HG03571 (cell line): Measurements from ENCODE around the gene DENND1B.
"Not testable (repeated sequence)": the region's sequence is repeated elsewhere in the genome, so short reads cannot be mapped to it uniquely, and the experiment has no call there.

Source experiments
- ATAC-seq: cut with Tn5 transposase; IDR thresholded peaks from one replicate; pipeline ENCODE4 v1.9.1; 2021; ENCODE audit not compliant: unreplicated experiment

The DENND1B gene

DNA sequence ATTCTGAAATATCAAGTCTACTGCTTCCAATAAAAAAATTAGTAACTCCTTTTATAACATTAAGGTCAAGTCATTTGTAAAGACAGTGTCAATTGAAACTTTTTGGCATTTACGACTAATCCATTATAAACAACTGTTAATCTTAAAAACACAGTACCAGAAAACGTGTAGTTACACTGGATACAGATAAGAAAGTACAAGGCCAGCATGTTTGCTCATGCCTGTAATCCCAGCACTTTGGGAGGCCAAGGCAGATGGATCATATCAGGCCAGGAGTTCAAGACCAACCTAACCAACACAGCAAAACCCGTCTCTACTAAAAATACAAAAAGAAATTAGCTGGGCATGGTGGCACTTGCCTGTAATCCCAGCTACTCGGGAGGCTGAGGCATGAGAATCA, 29.4 kb downstream of the DENND1B start:
- no peak for ATAC-seq

DNA sequence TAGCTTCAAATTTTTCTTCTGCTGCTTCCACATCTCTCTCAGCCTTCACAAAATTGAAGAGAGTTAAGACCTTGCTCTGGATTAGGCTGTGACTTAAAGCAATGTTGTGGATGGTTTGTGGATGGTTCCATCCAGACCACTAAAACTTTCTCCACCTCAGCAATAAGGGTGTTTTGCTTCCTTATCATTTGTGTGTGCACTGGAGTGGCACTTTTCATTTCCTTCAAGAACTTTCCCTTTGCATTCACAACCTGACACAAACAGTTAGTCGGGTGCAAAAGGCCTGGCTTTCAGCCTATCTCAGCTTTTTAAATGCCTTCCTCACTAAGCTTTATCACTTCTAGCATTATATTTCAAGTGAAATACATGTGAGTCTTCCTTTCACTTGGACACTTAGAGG, 30.3 kb downstream of the DENND1B start:
- ATAC-seq, result no peak

DNA sequence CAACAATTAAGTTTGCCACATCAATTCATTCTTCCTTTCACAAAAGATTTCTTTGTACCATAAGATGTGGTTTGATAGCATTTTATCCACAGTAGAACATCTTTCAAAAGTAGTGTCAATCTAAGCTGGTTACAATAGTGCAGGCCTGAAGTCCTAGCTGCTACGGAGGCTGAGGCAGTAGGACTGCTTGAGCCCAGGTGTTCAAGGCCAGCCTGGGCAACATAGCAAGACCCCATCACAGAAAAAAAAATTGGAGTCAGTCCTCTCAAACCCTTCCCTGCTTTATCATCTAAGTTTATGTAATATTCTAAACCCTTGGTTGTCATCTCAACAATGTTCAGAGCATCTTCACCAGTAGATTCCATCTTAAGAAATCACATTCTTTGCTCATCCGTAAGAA, 31.7 kb downstream of the DENND1B start:
- no peak for ATAC-seq

DNA sequence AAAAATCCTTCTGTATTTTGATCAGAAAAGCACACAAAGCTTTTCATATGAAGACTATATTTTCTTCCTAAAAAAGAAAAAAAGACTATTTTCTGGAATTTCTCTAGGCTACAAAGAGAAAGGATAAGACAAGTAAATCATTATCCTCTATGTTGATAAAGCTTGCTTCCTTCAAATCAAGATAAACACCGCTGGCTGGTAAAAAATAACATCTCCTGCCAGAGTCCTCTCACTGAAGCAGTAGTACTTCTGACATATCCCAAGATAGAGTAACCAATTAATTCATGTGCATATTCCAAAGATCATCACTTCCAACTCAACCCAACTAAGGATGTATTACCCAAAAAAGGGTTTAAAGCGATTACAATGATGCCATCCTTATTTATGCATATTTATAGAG, 34.3 kb downstream of the DENND1B start:
- no peak for ATAC-seq

DNA sequence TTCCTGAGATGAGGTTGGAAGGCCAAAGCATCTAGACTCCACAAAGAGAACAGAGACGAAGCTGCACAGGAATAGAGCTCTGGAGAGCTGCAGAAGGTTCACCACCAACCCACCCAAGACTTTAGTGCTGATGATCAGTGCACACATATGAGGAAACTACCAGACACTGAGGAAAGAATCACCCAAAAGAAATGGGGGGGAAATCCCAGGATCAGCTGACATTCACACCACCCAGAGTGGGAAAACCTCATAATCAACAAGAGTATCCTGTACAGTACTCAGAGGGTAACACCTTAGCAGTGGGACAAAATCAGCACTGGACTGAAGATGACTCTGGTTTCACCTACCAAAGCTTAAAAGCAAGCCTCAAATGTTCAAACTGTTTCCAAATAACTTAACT, 36.4 kb downstream of the DENND1B start:
- no peak for ATAC-seq

DNA sequence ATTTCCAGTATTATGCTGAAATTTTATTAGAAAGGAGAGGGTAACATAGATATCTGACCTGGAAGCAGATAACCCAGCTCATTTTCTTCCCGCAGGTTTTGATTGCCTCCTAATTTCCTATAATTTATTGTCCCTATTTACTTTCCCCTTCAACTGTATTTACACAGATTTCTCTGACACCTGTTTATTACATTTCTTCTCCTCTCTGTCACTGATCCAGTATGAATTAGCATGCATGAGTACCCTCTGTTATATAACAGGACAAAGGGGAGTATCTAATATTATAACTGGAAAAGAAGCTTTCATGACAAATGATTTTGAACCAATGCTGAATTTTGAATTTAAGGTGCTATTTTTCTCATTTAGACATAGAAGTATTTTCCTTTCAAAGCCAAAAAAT, 37.4 kb downstream of the DENND1B start:
- ATAC-seq, result no peak

DNA sequence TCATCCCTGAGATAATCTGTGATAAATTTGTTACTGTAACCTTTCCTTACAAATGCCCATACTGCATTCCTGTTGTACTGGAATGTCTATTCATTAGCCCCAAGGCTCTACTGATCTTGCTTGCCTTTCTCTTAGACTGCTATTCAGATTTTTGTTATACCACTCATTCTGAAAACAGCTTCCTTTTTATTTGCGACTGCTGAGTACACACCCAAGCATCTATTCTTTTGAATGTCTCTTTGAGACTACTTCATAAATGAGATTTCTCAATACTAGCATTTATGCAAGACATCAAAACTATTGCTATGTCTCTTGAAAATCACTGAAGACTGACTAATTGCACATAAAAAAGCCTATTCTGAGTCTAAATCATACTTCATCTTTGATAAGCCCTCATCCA, 38.6 kb downstream of the DENND1B start:
- no peak for ATAC-seq

DNA sequence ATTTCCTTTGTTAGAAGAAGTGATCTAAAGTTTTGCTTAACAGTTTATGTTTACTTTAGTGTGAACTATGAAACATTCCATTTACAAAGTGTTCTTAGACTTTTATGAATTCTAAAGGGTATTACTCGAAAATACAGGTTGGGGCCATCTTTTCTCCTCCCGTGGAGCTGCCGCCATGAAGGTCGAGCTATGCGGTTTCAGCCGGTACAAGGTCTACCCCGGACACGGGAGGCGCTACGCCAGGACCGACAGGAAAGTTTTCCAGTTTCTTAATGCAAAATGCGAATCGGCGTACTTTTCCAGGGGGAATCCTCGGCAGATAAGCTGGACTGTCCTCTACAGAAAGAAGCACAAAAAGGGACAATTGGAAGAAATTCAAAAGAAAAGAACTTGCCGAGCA, 39.8 kb downstream of the DENND1B start:
- no peak for ATAC-seq

DNA sequence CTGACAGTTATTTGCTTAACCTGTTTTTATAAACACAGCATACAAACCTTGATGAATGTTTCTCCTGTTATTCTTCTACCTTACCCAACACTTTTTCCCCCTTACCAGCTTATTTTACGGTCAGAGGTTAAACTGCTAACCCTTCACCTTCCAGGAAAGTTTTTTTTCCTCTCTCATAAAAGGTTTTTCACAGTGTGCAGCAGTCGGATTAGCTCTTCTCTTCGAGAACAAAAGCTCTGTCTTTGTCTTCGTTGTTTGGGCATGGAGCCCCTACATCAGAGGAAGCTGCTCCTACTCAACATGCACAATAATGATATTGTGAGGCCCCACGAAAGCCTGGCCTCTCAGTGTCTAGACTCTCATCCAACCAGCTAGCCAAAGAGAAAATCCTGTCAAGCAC, 42.0 kb downstream of the DENND1B start:
- ATAC-seq, result no peak

DNA sequence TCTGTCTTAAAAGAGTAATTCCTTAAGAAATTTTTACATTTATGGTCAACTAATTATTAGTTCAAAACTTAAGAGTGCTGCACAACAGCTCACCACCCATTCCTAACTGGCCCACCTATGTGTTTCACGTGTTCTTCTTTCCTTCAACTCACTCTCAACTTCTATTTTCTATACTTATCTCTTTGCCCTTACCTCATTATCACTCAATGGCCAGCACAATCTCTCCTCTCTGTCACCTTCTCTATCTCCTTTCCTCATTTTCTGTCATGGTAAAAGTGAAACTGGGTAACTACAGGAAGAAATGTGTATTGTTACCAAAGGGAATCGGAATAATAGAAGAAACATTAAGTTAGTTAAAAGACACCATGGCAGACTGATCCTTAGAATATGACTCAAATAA, 43.1 kb downstream of the DENND1B start:
- ATAC-seq, result no peak

DNA sequence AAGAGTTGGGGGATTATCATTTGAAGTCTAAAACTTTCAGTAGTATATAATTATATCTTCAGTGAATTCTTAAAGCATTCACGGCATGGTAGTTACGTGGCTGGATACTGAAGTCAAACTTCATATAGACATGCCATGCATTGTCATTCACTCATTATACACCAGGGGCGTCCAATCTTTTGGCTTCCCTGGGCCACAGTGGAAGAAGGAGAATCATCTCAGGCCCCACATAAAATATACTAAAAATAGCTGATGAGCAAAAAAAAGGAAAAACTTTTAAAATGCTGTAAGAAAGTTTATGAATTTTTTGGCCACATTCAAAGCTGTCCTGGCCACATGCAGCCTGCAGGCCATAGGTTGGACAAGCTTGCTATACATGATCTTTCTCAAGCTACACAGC, 43.8 kb downstream of the DENND1B start:
- ATAC-seq, result no peak

DNA sequence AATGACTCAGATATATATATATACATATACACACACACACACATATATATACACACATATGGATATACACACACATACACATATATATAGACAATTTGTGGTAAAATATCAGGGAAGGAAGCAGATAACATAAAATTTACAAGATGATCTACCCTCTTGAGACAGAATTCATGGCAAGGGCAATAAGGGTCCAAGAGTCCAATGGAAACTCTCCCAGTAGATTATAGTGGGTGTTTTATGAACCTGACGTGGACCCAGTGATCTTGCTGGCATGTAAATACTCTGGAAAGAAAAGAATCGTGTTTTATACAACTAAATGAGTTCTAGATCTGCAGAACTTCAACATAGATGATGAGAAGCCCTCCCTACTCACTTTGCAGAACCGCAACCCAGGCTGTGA, 49.3 kb downstream of the DENND1B start:
- ATAC-seq, result no peak

DNA sequence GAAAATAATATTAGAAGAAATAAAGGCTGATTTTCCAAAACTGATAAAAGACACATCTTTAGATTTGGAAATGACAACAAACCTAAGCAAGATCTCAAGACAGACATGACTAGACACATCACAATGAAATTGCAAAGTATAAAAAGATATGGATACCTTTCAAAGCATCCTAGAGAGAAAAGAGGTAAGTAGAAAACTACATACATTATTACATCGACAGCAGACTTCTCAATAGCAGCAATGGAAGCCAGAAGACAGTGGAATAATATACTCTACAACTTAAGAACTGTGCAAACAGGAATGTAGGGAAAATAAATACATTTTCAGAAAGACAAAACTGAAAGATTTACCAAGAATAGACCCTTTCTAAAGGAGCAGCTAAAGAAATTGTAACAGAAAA, 50.2 kb downstream of the DENND1B start:
- no peak for ATAC-seq

DNA sequence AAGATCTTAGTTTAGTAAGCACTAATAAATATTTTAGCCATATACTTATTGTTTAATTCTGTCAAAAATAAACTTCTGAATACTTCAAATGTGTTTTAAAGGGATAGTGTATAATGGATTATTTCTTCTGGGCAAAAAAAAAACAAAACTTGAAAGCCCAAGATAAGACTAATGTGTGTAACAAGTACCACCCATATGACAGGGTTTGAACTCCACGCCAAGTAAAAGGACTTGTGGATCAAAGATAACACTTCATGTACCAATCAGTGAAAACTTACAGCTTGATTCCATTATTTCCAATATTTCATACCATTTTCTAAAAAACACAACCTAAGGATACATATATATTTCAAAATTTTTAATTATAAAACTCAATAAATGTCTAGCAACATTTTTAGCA, 59.5 kb downstream of the DENND1B start:
- no peak for ATAC-seq

DNA sequence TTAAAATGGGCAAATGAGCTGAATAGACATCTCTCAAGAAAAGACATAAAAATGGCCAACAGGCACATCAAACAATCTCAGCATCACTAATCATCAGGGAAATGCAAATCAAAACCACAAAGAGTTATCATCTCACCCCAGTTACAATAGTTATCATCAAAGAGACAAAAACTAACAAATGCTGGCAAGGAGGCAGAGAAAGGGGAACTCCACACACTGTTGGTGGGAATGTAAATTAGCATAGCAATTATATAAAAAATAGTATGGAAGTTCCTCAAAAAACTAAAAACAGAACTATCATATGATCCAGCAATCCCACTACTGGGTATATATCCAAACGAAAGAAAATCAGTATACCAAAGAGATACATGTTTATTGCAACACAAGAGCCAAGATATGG, 68.7 kb downstream of the DENND1B start:
- no peak for ATAC-seq

DNA sequence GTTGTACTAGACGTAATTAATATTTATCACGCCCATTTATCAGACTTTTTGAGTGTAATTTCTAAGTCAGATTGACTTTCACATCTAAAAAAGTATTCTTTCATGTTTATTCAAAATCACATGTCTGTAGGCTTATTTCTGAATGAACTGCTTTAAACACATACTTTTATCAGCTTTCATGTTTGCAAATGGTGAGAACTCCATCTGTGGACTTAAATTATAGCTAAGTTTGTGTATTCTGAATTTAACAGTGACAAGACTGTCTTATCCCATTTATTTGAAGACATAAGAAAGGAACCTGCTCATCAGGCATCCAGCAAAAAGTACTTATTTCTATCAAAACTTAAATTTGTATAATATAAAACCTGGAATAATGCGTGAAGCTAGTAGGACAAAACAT, 69.3 kb downstream of the DENND1B start:
- no peak for ATAC-seq

DNA sequence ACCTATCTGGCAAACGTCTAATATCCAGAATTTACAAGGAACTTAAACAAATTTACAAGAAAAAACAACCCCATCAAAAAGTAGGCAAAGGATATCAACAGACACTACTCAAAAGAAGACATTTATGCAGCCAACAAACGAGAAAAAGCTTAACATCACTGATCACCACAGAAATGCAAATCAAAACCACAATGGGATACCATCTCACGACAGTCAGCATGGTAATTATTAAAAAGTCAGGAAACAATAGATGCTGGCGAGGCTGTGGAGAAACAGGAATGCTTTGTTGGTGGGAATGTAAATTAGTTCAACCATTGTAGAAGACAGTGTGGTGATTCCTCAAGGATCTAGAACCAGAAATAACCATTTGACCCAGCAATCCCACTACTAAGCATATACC, 74.6 kb downstream of the DENND1B start:
- ATAC-seq, result not testable (repeated sequence)

DNA sequence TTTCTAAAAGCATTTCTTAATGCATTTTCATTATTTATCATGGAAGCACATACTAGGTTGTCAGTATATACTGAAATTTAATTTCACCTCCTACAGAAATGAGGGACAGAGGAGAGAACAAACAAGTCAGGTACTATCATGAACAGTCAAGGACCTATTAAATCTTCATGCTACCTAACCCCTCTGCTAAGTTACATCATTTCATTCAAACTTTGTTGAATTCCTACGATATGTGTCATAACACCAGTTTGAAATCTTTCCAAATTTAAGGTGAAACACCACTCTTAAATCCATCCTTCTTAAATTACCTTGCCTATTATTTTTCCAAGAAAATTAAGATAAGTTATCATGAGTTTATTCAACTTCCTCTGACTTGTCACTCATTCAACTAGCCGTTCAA, 78.9 kb downstream of the DENND1B start:
- ATAC-seq, result no peak

DNA sequence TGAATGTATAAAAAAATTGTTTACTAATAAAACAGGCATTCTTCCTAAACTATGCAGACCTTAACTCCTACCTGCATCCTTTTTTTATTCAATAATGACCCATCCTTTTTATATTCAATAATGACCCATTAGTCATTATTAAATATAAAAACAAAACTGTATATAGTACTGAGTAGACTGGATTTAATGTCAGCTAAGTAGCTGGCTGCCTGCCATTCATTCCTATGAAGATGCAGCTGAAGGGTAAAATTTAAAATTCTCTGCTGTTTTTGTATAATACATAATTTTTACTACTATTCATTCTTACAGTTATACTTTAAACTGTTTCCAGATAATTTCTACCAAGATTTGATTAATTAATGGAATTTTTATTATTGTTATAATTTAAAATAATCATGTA, 79.3 kb downstream of the DENND1B start:
- ATAC-seq, result no peak

DNA sequence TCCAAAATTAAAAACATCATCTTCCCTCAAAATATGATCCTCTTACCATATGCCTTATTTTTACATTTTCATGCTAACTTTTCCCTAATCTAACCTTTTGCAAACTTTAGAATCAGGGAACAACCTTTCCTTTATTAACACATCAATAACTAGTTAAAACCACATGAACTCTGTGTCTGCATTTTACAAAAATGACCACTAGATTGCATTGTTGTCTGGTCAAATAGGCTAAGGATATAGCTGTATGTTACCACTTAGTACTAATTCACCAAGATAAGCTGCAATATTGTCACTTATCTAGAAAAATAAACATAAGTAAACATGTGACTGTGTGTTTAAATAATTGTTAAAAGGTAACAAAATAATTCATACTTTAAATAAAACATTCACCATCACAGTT, 82.3 kb downstream of the DENND1B start:
- no peak for ATAC-seq

DNA sequence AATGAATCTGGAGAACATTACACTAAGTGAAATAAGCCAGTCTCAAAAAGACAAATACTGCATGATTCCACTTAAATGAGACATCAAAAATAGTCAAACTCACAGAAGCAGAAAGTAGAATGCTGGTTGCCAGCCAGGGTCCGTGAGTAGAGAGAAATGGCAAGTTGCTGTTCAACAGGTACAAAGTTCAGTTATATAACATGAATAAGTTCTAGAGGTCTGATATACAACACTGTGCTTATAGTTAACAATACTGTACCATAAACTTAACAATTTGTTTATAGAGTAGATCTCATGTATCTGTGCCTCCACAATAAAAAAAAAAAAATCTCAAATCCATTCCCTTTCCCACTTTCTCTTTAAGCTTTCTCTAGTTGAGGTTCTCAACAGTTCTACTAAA, 83.5 kb downstream of the DENND1B start:
- ATAC-seq, result no peak

DNA sequence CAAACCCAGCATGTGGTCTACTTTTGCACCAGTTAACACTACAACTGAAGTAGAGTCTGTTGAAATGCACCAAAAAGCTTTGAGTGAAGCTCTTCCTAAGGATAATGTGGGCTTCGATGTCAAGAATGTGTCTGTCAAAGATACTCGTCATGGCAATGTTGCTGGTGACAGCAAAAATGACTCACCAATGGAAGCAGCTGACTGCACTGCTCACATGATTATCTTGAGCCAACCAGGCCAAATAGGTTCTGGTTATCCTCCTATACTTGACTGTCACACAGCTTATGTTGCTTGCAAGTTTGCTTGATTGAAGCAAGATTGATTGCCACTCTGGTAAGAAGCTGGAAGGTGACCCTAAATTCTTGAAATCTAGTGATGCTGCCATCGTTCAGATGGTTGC, 85.2 kb downstream of the DENND1B start:
- no peak for ATAC-seq

DNA sequence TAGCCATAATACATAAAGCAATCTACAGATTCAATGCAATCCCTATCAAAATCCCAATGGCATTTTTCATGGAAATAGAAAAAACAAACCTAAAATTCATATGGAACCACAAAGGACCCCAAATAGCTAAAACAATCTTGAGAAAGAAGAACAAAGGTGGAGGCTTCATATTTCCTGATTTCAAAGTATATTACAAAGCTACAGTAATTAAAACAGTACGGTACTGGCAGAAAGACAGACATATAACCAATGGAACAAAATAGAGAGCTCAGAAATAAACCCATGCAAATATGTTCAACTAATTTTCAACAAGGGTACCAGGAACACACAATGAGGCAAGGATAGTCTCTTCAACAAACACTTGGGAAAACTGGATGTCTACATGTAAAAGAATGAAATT, 87.0 kb downstream of the DENND1B start:
- no peak for ATAC-seq

DNA sequence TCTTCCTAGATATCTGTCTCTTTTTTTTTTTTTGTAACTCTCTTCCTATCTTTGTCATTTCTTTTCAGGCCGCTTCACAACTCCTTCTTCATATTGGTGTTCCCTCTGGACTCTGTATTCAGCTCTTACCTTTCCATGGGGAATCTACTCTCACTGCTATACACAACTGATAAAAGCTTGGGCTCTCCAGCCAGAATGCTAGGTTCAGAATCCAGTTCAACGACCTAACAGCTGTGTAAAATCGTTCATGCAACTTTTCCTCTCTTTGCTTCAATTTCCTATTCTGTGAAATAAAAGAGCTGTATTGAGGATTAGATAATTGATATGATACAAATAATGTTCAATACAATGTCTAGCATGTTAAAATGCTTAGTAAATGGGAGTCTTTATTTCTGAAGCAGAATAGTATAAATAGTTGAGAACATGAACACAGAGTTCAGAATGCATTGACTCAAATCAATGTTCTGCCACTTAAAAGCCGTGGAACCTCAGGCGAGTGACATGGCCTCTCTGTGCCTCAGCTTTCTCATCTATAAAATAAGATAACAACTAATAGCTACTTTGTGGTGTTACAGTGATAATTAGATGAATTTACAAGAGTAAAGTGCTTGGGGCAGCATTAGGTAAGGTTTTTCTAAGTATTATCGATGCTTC, 88.5 kb downstream of the DENND1B start:
- no peak for ATAC-seq
